ENCODE data around the gene RTN4RL2. TPM values are rescaled to one million over a fixed set of nuclear protein-coding genes. Genes with fewer than 3 reads are reported as not detected.
A peak's percentile ranks its signal among the peaks of the same experiment; 100 is the strongest.

The RTN4RL2 gene
- total and polyA plus RNA-seq, 9 of the 15 experiments (the other 6 are each of a cell fraction or from before 2014, with no cell fraction given): 0.06 to 1.9 (median 0.34) TPM; not detected in 4

DNA sequence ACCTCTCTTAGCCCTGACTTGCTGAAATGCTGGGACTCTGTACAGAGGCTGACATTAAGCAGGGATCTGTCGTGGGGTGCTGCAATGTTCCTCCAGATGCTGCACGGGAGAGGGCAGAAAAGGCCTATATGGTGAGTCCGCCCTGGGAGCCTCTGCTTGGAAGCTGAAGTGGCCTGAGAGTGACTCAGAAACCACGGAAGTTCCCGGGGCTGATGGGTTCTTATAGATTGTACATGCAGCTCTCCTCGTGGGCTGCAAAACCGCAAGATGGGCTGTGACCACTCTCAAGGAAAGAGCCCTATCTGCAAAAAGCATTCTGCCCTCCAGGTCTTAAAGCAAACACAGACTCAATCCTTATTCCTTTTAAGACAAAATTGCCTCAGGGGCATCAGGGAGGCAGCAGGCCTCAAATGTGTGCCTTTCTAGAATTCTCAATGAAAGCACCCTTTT, 27.6 kb upstream of the RTN4RL2 start (continued):
- TF ChIP-seq CBFA2T3 (IDR thresholded peaks at IDR 0.05): peak; percentile 83
- no peak for TF ChIP-seq SNRNP70 (optimal IDR thresholded peaks at IDR 0.05; ENCODE audit: low read depth, low read length)
- 0 out of 2 replicates have a peak, but pooled peaks have one; percentile 41 for TF ChIP-seq MTA3 (IDR thresholded peaks at IDR 0.05; ENCODE audit: borderline replicate concordance)
- TF ChIP-seq PHF8 (IDR thresholded peaks at IDR 0.05; ENCODE audit: borderline replicate concordance, low read length): peak; percentile 42; the same call in 1 of the 2 replicates
- TF ChIP-seq, protein P1, sequence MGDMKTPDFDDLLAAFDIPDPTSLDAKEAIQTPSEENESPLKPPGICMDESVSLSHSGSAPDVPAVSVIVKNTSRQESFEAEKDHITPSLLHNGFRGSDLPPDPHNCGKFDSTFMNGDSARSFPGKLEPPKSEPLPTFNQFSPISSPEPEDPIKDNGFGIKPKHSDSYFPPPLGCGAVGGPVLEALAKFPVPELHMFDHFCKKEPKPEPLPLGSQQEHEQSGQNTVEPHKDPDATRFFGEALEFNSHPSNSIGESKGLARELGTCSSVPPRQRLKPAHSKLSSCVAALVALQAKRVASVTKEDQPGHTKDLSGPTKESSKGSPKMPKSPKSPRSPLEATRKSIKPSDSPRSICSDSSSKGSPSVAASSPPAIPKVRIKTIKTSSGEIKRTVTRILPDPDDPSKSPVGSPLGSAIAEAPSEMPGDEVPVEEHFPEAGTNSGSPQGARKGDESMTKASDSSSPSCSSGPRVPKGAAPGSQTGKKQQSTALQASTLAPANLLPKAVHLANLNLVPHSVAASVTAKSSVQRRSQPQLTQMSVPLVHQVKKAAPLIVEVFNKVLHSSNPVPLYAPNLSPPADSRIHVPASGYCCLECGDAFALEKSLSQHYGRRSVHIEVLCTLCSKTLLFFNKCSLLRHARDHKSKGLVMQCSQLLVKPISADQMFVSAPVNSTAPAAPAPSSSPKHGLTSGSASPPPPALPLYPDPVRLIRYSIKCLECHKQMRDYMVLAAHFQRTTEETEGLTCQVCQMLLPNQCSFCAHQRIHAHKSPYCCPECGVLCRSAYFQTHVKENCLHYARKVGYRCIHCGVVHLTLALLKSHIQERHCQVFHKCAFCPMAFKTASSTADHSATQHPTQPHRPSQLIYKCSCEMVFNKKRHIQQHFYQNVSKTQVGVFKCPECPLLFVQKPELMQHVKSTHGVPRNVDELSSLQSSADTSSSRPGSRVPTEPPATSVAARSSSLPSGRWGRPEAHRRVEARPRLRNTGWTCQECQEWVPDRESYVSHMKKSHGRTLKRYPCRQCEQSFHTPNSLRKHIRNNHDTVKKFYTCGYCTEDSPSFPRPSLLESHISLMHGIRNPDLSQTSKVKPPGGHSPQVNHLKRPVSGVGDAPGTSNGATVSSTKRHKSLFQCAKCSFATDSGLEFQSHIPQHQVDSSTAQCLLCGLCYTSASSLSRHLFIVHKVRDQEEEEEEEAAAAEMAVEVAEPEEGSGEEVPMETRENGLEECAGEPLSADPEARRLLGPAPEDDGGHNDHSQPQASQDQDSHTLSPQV (IDR thresholded peaks at IDR 0.05): peak; percentile 48; the same call in 1 of the 2 replicates
- peak; percentile 93 for TF ChIP-seq FOSL1 (tag; conservative IDR thresholded peaks at IDR 0.05)
- TF ChIP-seq RBM14 (IDR thresholded peaks at IDR 0.05; ENCODE audit: borderline replicate concordance, insufficient read depth, low read depth, low read length): no peak
- TF ChIP-seq TAF1 (IDR thresholded peaks at IDR 0.05; ENCODE audit: control insufficient read depth, extremely low read depth, insufficient read depth, low read length, severe bottlenecking): peak; percentile 34
- TF ChIP-seq SMARCA4 (IDR thresholded peaks at IDR 0.05): peak; percentile 81
- peak; percentile 92 for TF ChIP-seq JUND (IDR thresholded peaks at IDR 0.05; ENCODE audit: borderline replicate concordance, low read depth, low read length)
- peak; percentile 75; the same call in 1 of the 3 replicates for TF ChIP-seq JUND (tag; IDR thresholded peaks at IDR 0.05; ENCODE audit: borderline replicate concordance, low read depth, low read length)
- TF ChIP-seq, protein P2, sequence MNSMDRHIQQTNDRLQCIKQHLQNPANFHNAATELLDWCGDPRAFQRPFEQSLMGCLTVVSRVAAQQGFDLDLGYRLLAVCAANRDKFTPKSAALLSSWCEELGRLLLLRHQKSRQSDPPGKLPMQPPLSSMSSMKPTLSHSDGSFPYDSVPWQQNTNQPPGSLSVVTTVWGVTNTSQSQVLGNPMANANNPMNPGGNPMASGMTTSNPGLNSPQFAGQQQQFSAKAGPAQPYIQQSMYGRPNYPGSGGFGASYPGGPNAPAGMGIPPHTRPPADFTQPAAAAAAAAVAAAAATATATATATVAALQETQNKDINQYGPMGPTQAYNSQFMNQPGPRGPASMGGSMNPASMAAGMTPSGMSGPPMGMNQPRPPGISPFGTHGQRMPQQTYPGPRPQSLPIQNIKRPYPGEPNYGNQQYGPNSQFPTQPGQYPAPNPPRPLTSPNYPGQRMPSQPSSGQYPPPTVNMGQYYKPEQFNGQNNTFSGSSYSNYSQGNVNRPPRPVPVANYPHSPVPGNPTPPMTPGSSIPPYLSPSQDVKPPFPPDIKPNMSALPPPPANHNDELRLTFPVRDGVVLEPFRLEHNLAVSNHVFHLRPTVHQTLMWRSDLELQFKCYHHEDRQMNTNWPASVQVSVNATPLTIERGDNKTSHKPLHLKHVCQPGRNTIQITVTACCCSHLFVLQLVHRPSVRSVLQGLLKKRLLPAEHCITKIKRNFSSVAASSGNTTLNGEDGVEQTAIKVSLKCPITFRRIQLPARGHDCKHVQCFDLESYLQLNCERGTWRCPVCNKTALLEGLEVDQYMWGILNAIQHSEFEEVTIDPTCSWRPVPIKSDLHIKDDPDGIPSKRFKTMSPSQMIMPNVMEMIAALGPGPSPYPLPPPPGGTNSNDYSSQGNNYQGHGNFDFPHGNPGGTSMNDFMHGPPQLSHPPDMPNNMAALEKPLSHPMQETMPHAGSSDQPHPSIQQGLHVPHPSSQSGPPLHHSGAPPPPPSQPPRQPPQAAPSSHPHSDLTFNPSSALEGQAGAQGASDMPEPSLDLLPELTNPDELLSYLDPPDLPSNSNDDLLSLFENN (IDR thresholded peaks at IDR 0.05; ENCODE audit: low read depth in 2 of 2, low read length in 2 of 2): peak in 1 of 2 experiments; percentile 49; a peak in 1 of 4 replicates
- peak; percentile 65 for TF ChIP-seq CBFA2T2 (conservative IDR thresholded peaks at IDR 0.05)
- peak; percentile 54 for TF ChIP-seq NEUROD1 (IDR thresholded peaks at IDR 0.05; ENCODE audit: borderline replicate concordance, low read depth, low read length, partially characterized antibody)
- TF ChIP-seq NUFIP1 (IDR thresholded peaks at IDR 0.05; ENCODE audit: partially characterized antibody): no peak
- 0 out of 2 replicates have a peak, but pooled peaks have one; percentile 30 for TF ChIP-seq SMARCC2 (IDR thresholded peaks at IDR 0.05; ENCODE audit: low read depth)
- no peak for TF ChIP-seq POLR2AphosphoS2 (IDR thresholded peaks at IDR 0.05; ENCODE audit: low read length)
- peak; percentile 57; the same call in 1 of the 2 replicates for TF ChIP-seq ZFX (CRISPR knock-in tag; IDR thresholded peaks at IDR 0.05)
- no peak for TF ChIP-seq HDAC3 (IDR thresholded peaks at IDR 0.05; ENCODE audit: borderline replicate concordance, partially characterized antibody)
